Muscle layer of duodenum (tissue), 2 donors: ENCODE measurements around the gene C16orf78.

Source experiments
- H3K27ac ChIP-seq: one replicate; pipeline ENCODE4 v1.7.0; 2013; ENCODE audit warnings: mild to moderate bottlenecking, low read length
- H3K27me3 ChIP-seq: one replicate; pipeline ENCODE4 v1.7.0; 2013; ENCODE audit warnings: low read depth, mild to moderate bottlenecking, control low read depth, low read length
- H3K36me3 ChIP-seq, 2 donors: one replicate each; pipeline ENCODE4 v1.7.0; 2013; ENCODE audit warnings: low read length in 2 of 2, control low read depth in 1 of 2, mild to moderate bottlenecking in 1 of 2; ENCODE audit not compliant: insufficient read depth in 2 of 2, control insufficient read depth in 1 of 2
- H3K4me1 ChIP-seq, 2 donors: one replicate each; pipeline ENCODE4 v1.7.0; 2013; ENCODE audit warnings: low read length in 2 of 2, mild to moderate bottlenecking in 2 of 2, control low read depth in 1 of 2, moderate library complexity in 1 of 2; ENCODE audit not compliant: insufficient read depth in 2 of 2, control insufficient read depth in 1 of 2
- H3K4me3 ChIP-seq, 2 donors: one replicate each; pipeline ENCODE4 v1.7.0; 2013; ENCODE audit warnings: low read length in 2 of 2, low read depth in 1 of 2, mild to moderate bottlenecking in 1 of 2
- H3K9me3 ChIP-seq, 2 donors: one replicate each; pipeline ENCODE4 v1.7.0; 2013; ENCODE audit warnings: low read length in 2 of 2, control low read depth in 1 of 2, mild to moderate bottlenecking in 1 of 2; ENCODE audit not compliant: control insufficient read depth in 1 of 2
- donor health status: healthy.

Gene C16orf78

GRCh38 chr16:49416001-49416675, 42.5 kb downstream of the C16orf78 start:
- Histone ChIP-seq H3K27me3 (no peaks in the 10 kb centered on the region), H3K27ac (no peak overlapping the region), H3K4me3 (no peak overlapping the region), H3K9me3 (no peaks in the 10 kb centered on the region), H3K36me3 (no peaks in the 10 kb centered on the region), H3K4me1 (peaks cover 0 to 10% of the 10 kb centered on the region in 2 donors)

GRCh38 chr16:49417354-49417753, 43.8 kb downstream of the C16orf78 start:
- H3K4me1 ChIP-seq, result peaks cover 0 to 10% of the 10 kb centered on the region in 2 donors
- no peaks in the 10 kb centered on the region for H3K27me3 ChIP-seq
- no peak overlapping the region for H3K4me3 ChIP-seq
- H3K9me3 ChIP-seq, result no peaks in the 10 kb centered on the region
- H3K27ac ChIP-seq, result no peak overlapping the region
- no peaks in the 10 kb centered on the region for H3K36me3 ChIP-seq

DNA sequence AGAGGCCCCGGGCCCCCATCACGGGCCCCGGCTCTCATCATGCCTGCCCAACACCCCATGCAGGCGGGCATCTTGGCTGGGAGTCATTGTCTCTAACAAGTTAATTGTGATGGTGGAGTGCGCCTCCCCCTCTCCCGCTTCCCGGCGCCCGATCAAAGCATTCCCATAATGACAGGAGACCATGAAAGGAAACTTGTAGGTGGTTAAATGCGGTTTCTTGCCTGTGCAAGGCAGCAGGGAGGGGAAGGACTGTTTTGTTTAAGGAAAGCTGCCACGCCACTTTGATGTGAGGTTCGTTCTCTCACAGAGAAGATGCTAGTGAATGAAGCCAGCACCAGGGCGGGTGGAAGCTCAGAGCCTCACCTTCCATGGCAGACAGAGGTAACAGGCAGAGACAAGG, 45.4 kb downstream of the C16orf78 start:
- H3K27me3 ChIP-seq, result no peaks in the 10 kb centered on the region
- no peaks in the 10 kb centered on the region for H3K36me3 ChIP-seq
- no peaks in the 10 kb centered on the region for H3K9me3 ChIP-seq
- H3K4me3 ChIP-seq, result no peak overlapping the region
- peaks cover 0 to 10% of the 10 kb centered on the region in 2 donors for H3K4me1 ChIP-seq
- no peak overlapping the region for H3K27ac ChIP-seq

DNA sequence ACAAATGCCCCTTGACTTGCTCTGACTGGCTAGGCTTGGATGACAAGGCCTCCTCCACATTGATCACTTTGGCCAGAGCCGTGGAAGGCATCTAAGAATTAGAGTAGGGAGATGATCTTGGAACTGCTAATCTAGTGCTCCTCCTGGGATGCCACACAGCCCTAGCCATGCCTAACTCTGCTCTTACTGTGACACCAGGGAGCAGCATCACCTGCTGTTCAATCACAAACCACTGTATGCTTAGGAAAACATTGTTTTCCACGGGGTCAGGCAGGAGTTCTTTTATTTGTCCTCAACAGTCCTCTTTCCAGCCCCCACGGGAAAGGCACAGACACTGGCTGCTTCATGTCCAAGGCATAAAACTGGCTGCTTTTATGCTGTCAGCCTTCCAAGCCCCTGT, 46.3 kb downstream of the C16orf78 start:
- no peak overlapping the region for H3K27ac ChIP-seq
- H3K36me3 ChIP-seq, result no peaks in the 10 kb centered on the region
- no peaks in the 10 kb centered on the region for H3K9me3 ChIP-seq
- no peak overlapping the region for H3K4me3 ChIP-seq
- peaks cover 0 to 10% of the 10 kb centered on the region in 2 donors for H3K4me1 ChIP-seq
- no peaks in the 10 kb centered on the region for H3K27me3 ChIP-seq

DNA sequence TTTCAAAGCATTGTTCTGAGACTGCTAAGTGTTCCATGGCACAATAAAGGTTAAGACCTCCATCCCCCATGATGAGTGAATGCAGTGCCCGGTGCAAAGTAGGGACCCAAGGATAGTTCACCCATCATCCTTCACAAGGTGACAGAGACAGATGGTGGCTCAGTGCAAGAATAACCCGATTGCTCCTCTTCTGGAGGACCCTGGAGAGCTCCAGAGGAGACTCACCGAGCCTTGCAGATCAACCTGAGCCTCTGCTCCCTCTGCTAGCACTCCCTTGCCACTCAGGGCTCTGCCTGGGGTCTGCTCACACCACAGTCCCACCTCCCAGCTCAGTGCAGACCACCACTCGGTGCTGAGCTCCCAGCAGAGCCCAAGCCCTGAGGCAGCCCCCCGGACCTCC, 49.3 kb downstream of the C16orf78 start:
- Histone ChIP-seq H3K36me3 (no peaks in the 10 kb centered on the region), H3K27ac (no peak overlapping the region), H3K4me1 (peaks cover 0 to 10% of the 10 kb centered on the region in 2 donors), H3K4me3 (no peak overlapping the region), H3K27me3 (no peaks in the 10 kb centered on the region), H3K9me3 (no peaks in the 10 kb centered on the region)

DNA sequence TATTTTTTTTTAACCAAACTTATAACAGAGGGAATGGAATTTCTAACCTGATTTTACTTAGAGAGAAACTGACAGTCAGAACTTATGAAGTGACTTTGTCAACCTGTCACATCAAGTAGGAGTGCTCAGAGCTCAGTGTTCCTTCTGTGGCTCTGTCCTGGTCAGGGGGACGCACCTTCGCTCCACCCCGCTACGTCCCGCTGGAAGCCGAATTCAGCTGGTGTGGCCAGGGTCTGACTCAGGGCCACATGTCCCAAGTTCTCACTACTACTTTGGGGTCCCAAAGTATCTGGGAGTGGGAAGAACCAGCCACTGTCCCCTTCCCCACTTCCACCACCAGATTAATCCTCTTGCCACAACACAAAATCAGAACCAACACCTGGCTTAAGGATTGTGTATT, 51.4 kb downstream of the C16orf78 start:
- peaks cover 0 to 8% of the 10 kb centered on the region in 2 donors for H3K9me3 ChIP-seq
- H3K36me3 ChIP-seq, result no peaks in the 10 kb centered on the region
- no peaks in the 10 kb centered on the region for H3K27me3 ChIP-seq

GRCh38 chr16:49427771-49428170, 54.2 kb downstream of the C16orf78 start:
- peaks cover 0 to 8% of the 10 kb centered on the region in 2 donors for H3K9me3 ChIP-seq
- H3K4me1 ChIP-seq, result no peaks in the 10 kb centered on the region
- no peak overlapping the region for H3K4me3 ChIP-seq
- no peaks in the 10 kb centered on the region for H3K36me3 ChIP-seq
- H3K27me3 ChIP-seq, result no peaks in the 10 kb centered on the region
- no peak overlapping the region for H3K27ac ChIP-seq

More for the DNA sequence above, 51.4 kb downstream of the C16orf78 start:
- Histone ChIP-seq H3K4me3 (no peak overlapping the region), H3K27ac (no peak overlapping the region), H3K4me1 (no peaks in the 10 kb centered on the region)

DNA sequence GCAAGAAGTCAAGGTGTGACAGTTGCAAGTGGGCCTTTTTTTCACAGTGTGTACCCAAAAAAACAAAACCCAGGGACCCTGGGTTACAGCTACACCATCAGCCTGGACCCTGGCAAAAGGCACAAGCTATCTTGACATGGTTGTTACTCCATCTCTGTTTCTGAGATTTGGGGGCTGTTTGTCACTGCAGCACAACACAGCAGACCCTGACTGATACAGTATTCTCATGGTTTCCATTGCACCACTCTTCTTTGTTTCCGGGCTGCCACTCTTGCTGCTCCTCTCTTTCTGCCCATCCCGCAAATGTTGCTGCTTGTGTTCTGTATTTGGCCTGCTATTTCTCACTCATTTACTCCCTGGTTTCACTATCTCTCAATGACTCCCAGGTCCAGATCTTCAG, 55.2 kb downstream of the C16orf78 start:
- no peaks in the 10 kb centered on the region for H3K27me3 ChIP-seq

GRCh38 chr16:49431040-49431439, 57.4 kb downstream of the C16orf78 start:
- Histone ChIP-seq H3K9me3 (peaks cover 0 to 8% of the 10 kb centered on the region in 2 donors), H3K4me3 (no peak overlapping the region), H3K36me3 (no peaks in the 10 kb centered on the region), H3K27me3 (no peaks in the 10 kb centered on the region), H3K4me1 (no peaks in the 10 kb centered on the region), H3K27ac (no peak overlapping the region)

More for the DNA sequence above, 55.2 kb downstream of the C16orf78 start:
- Histone ChIP-seq H3K4me1 (no peaks in the 10 kb centered on the region), H3K4me3 (no peak overlapping the region), H3K27ac (no peak overlapping the region), H3K36me3 (no peaks in the 10 kb centered on the region), H3K9me3 (peaks cover 0 to 8% of the 10 kb centered on the region in 2 donors)

DNA sequence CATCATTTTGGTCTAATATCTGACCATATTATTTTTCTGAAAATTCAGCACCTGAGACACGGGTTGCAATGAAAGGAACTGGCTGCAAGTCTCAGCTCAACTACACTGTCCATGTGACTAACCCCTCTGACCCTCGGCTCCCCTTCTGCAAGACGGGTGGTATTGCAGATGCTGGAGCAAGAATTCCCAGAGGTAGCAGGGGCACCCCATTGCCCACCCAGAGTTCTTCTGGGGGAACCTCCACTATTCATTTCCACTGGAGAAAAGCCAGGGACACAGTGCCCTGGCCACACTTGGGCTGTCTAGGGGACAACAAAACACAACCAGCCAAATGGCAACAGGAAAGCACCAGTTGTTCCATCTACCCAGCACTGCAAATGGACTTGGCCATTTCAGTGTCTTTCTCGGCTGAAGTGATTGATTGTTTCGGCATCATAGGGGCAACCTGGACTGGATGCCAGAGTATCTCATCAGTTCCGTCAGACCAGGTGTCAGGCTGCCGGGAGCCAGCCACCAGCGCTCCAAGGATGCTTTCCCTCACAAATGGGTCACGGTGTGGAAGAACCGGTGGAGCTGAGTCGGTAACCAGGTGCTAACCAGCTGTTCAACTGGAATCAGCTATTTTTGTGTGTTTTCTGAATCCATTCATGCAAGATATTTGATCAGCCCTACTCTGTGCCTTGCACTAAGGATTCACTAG, 58.1 kb downstream of the C16orf78 start:
- Histone ChIP-seq H3K4me1 (no peaks in the 10 kb centered on the region), H3K4me3 (no peak overlapping the region), H3K27me3 (no peaks in the 10 kb centered on the region), H3K36me3 (no peaks in the 10 kb centered on the region), H3K27ac (no peak overlapping the region), H3K9me3 (peaks cover 0 to 8% of the 10 kb centered on the region in 2 donors)

DNA sequence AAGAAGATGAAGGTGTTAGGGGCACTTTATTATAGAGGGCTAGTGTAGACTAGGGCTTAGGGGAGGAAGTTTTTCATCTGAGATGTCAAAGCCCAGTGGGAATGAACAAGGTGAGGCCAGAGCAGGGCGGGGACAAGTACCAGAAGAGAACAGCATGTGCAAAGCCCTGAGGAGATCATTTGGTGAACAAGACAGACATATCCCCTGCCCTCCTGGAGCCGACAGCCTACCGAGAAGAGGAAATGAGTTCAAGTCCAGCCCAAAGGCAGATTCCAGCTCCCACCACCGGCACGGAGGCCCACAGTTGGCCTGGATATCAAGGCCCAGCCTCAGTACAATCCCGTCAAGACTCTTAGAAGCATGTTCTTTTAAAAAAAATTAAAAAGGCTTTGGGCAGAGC, 61.1 kb downstream of the C16orf78 start:
- Histone ChIP-seq H3K27ac (no peak overlapping the region), H3K36me3 (no peaks in the 10 kb centered on the region), H3K4me3 (no peak overlapping the region), H3K27me3 (no peaks in the 10 kb centered on the region), H3K4me1 (no peaks in the 10 kb centered on the region), H3K9me3 (no peaks in the 10 kb centered on the region)
